Renal cortex interstitium (tissue), 11 donors: Measurements from ENCODE around the gene NCAM2. TPM values are rescaled to one million over a fixed set of nuclear protein-coding genes. Genes with fewer than 3 reads are reported as not detected.
"Not testable (repeated sequence)": the region's sequence is repeated elsewhere in the genome, so short reads cannot be mapped to it uniquely, and the experiment has no call there.

Source experiments
- DNase-seq, 11 donors: peaks; one replicate each; pipeline ENCODE4 v3.0.0-alpha.2; 2013; ENCODE audit warnings: low read depth in 9 of 11, low spot score in 4 of 11; ENCODE audit errors: extremely low read depth in 1 of 11
- polyA plus RNA-seq, 3 donors: library from polyadenylated mRNA; unstranded; fragments of 120-200 nt; gene quantifications; one replicate each; pipeline ENCODE4 v1.2.1, GENCODE V29; 2013; ENCODE audit not compliant: insufficient read length in 3 of 3

The NCAM2 gene
- polyA plus RNA-seq, 3 donors: 6.4 to 8.9 (median 7.0) TPM

GRCh38 chr21:21367583-21367982, 369.4 kb downstream of the NCAM2 start:
- DNase-seq: no peak

GRCh38 chr21:21373969-21374368, 375.8 kb downstream of the NCAM2 start:
- DNase-seq: no peak

- no peak for DNase-seq
Observed at GRCh38 chr21:21383126-21383525, 384.9 kb downstream of the NCAM2 start.

- no peak for DNase-seq
Observed at GRCh38 chr21:21384977-21385376, 386.8 kb downstream of the NCAM2 start.

- no peak for DNase-seq
Observed at GRCh38 chr21:21385404-21385803, 387.2 kb downstream of the NCAM2 start.

- DNase-seq: no peak
Observed at GRCh38 chr21:21387916-21388315, 389.7 kb downstream of the NCAM2 start.

DNA sequence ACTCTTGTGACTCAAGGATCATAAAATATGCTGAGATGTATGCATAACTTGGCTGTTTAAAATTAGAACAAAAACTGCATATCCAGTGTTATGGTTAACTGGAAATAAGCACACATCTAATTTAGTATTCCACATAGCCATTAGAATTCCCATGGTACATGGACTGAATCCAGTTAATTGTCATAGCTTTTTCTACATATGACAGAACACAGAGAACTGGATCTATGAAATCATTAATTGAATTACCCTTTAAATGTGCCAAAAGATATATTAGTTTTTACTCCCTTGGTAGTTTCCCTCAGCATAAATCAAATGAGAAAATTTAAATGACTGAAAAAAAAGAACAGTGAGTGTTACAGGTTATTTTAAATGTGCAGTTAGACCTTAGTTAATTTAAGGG, 395.9 kb downstream of the NCAM2 start:
- DNase-seq: no peak

DNA sequence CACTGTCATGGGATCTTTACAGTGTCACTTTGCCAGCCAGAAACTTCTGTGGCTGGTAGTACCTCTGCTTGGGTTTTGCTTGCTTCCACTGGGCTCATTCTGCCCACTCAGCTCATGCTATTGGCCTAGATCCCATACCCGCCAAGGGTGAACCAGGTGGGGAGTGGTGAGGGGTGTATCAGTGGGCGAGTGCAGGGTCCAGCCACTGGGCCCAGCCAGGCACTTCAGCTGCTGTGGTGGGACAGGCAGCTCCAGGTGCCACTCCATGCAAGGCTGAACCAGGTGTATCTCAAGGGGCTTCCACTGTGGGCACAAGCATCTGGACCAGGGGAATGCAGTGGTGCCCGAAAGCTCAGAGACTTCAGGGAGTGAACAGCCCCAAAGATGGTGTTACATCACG, 398.2 kb downstream of the NCAM2 start:
- DNase-seq: no peak

GRCh38 chr21:21397464-21397863, 399.3 kb downstream of the NCAM2 start:
- DNase-seq: no peak

DNA sequence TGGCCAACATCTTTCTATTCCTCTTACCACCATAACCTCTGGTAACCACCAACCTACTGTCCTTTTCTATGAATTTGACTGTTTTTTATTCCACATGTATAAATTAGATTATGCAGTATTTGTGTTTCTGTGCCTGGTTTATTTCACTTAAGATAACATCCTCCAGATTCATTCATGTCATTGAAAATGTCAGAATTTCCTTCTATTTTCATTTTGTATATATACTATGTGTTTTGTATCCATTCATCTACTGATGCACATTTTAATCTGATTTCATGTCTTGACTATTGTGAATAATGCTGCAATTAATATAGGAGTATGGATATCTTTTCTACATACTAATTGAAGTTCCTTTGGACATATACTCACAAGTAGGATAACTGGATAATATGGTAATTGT, 403.2 kb downstream of the NCAM2 start:
- no peak for DNase-seq

DNA sequence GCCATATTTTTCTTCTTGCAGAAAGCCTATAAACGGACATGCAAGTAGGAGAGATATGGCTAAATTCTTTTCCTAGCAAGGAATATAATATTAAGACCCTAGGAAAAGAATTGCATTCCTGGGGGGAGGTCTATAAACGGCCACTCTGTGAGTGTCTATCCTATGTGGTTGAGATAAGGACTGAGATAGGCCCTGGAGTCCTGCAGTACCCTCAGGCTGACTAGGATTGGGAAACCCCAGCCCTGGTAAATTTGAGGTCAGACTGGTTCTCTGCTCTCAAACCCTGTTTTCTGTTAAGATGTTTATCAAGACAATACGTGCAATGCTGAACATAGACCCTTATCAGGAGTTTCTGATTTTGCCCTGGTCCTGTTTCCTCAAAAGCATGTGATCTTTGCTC, 404.0 kb downstream of the NCAM2 start:
- DNase-seq: not testable (repeated sequence)

DNA sequence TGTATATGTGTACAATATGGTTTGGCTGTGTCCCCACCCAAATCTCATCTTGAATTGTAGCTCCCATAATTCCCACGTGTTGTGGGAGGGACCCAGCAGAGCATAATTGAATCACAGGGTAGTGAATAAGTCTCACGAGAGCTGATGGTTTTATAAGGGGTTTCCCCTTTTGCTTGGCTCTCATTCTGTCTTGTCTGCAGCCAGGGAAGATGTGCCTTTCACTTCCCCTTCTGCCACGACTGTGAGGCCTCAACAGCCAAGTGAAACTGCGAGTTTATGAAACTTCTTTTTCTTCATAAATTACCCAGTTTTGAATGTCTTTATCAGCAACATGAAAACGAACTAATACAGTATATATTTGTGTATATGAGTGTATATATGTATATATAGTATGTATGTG, 406.1 kb downstream of the NCAM2 start:
- DNase-seq: not testable (repeated sequence)

- no peak for DNase-seq
Observed at GRCh38 chr21:21406921-21407320, 408.7 kb downstream of the NCAM2 start.

DNA sequence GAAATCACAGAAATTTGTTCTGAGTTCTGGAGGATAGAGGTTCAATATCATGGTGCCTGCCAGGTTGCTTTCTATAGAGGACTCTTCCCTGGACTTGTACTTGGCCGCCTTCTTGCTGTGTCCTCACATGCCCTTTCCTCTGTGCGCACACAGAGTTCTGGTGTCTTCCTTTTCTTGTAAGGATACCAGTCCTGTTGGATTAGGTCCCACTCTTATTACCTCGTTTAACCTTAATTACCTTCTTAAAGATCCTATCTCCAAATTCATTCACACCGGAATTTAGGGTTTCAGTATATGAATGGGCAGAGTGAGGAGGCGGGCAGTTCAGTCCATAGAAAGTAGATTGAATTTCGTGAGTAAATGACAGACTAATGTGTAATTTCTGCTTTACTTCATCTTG, 413.9 kb downstream of the NCAM2 start:
- DNase-seq: no peak

DNA sequence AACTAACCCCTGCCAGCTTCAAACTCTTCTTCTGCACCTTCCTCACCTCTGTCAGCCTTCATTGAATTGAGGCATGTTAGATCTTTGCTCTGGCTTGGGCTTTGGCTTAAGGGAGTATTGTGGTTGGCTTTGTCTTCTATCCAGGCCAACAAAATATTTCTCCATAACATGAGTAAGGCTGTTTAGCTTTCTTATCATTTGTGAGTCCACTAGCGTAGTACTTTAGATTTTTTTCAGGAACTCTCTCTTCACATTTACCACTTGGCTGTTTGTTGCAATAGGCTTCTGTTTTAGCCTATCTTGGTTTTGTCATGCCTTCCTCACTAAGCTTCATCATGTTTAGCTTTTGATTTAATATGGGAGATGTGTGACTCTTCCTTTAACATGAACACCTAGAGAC, 417.5 kb downstream of the NCAM2 start:
- no peak for DNase-seq

GRCh38 chr21:21434944-21435343, 436.7 kb downstream of the NCAM2 start:
- no peak for DNase-seq

- no peak for DNase-seq
Observed at GRCh38 chr21:21436012-21436534, 437.9 kb downstream of the NCAM2 start.

GRCh38 chr21:21439761-21440160, 441.6 kb downstream of the NCAM2 start:
- DNase-seq: no peak

GRCh38 chr21:21457077-21457476, 458.9 kb downstream of the NCAM2 start:
- no peak for DNase-seq

GRCh38 chr21:21458124-21458631, 460.0 kb downstream of the NCAM2 start:
- no peak for DNase-seq

- DNase-seq: no peak
Observed at GRCh38 chr21:21460979-21461378, 462.8 kb downstream of the NCAM2 start.

DNA sequence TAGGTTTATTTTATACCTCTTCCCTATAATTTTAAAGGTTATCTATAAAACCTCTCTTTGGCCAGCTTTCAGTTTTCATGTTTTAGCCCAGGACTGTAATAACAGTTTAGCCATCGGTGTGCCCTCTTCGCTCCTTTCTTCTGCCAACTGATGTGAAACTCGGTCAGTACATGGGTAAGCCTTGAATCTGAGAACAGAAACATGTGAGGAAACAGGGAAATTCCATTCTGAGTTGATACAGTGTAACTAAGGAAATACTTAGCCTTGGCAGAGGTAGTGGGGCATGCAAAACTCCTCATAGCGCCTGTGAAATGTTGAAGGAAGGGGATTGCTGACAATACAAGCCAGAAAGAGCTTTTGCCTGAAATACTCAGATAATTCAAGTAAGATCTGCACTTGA, 465.2 kb downstream of the NCAM2 start:
- no peak for DNase-seq
